AG09309 (cell line): ENCODE data around the gene COG4.
"Not testable (repeated sequence)": the region's sequence is repeated elsewhere in the genome, so short reads cannot be mapped to it uniquely, and the experiment has no call there.

Experiments
- DNase-seq: peaks from one replicate; pipeline ENCODE4 v3.0.0-alpha.2; 2010; ENCODE audit warnings: low read depth
- H3K4me3 ChIP-seq: 2 replicates; pipeline ENCODE4 v1.5.1; 2011; ENCODE audit warnings: mild to moderate bottlenecking, low read depth, low read length, moderate library complexity; ENCODE audit not compliant: control insufficient read depth
- TF ChIP-seq, protein P1 (sequence below): IDR thresholded peaks from 2 replicates; pipeline ENCODE4 v1.5.1; 2011; ENCODE audit warnings: mild to moderate bottlenecking, low read depth, low read length, inconsistent platforms; ENCODE audit not compliant: insufficient read depth, control insufficient read depth; ENCODE audit errors: missing control alignments

The COG4 gene

DNA sequence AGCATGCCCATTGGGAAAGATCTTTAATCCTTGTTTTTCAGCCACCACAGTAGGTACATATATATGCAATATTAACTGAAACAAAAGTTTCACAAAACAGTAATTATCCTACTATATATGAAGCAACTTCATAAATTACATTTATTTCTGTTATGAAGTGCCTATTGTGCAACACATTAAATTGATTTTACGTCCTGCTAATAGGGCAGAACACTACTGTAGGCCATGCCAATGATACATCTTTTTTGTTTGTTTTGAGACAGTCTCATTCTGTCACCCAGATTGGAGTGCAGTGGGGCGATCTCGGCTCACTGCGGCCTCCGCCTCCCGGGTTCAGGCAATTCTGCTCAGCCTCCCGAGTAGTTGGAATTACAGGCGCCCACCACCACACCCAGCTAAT lies 29.3 kb upstream of the COG4 start:
- no peak for DNase-seq
- no peak overlapping the region for H3K4me3 ChIP-seq
- TF ChIP-seq, protein P1, sequence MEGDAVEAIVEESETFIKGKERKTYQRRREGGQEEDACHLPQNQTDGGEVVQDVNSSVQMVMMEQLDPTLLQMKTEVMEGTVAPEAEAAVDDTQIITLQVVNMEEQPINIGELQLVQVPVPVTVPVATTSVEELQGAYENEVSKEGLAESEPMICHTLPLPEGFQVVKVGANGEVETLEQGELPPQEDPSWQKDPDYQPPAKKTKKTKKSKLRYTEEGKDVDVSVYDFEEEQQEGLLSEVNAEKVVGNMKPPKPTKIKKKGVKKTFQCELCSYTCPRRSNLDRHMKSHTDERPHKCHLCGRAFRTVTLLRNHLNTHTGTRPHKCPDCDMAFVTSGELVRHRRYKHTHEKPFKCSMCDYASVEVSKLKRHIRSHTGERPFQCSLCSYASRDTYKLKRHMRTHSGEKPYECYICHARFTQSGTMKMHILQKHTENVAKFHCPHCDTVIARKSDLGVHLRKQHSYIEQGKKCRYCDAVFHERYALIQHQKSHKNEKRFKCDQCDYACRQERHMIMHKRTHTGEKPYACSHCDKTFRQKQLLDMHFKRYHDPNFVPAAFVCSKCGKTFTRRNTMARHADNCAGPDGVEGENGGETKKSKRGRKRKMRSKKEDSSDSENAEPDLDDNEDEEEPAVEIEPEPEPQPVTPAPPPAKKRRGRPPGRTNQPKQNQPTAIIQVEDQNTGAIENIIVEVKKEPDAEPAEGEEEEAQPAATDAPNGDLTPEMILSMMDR = no peak

DNA sequence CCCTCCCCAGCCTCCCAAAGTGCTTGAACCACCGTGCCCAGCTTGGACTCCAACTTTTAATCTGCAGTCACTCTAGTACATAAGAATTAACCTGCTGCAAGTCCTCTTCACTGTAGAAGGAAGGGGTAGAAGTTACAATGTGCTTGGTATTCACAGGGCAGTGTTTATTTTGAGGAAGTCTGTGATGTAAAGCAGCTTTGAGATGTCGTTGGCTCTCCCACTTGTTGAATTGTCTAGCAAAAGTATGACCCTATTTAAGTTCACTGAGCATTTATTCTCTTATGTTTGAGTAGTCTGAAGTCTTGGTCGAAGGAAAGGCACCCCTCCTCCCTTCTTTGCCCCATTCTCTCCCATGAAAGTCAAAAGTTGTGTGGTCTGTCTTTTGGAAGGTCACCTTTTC lies 28.4 kb upstream of the COG4 start:
- DNase-seq = no peak
- TF ChIP-seq, protein P1 = no peak
- H3K4me3 ChIP-seq = no peak overlapping the region

DNA sequence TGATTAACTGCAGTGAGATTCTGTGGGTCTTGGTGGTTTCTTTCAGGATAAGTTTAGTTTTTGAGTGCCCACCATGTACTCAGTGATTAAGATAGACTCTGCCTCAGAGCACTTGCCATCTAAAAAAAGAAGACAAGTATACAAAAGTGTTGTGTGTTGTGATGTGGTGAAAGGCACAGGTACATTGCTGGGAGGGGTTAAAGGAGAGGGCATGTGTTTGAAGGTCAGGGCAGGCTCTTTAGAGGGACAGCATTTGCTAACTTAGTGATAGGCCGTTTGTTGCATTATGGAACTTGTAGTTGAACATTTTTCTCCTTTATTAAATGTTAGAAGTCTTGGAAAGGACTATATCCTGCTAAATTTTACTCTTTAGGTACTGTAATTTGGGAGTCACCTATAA lies 26.7 kb upstream of the COG4 start:
- no peak overlapping the region for H3K4me3 ChIP-seq
- DNase-seq = no peak
- TF ChIP-seq, protein P1 = no peak

DNA sequence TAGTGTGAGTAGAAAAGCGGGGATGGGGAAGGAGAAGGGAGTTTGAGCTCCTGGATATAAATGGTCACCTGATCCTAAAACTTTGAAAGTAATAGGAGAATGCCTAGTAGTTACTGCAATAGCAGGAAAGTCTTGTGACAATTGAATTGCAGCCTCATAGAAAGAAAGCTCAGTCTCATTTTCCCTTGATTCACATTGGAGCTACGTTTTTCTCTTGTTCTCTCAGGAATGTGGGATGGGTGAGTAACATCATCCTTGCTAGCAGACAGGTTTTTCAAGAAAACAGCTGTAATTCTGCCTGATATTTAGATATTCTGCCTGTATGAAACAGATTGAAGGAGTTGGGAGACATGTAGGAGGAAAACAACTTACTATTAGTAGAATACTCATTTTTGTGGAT lies 25.6 kb upstream of the COG4 start:
- TF ChIP-seq, protein P1 = no peak
- no peak overlapping the region for H3K4me3 ChIP-seq
- no peak for DNase-seq

DNA sequence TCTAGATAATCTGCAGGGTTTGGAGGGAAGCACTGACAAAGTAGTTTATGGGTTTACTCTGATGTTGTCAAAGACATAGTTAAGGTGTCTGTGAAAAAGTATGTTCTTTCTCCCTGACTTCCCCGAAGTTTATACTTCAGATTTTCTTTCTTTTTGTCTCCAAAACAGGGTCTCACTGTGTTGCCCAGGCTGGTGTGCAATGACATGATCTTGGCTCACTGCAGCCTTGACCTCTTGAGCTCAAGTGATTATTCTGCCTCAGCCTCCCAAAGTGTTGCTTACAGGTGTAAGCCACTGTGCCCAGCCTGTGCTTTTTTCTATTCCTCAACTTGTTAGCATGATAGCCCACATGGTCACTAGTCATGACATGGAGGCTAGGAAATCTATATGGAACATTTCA lies 21.2 kb upstream of the COG4 start:
- DNase-seq = no peak
- TF ChIP-seq, protein P1 = no peak
- no peak overlapping the region for H3K4me3 ChIP-seq

DNA sequence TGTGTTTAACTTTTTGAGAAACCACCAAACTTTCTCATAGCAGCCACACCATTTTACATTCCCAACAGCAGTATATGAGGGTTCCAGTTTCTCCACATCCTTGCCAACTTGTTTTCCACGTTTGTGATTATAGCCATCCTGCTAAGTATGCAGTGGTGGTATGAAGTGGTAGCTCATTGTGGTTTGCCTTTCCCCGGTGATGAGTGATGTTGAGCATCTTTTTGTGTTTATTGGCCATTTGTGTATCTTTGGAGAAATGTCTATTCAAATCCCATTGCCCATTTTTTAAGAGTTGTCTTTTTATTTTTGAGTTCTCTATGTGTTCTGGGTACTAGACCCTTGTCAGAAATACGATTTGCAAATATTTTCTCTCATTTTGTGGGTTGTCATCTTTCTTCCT lies 17.6 kb upstream of the COG4 start:
- DNase-seq = no peak
- TF ChIP-seq, protein P1 = no peak
- H3K4me3 ChIP-seq = no peak overlapping the region

DNA sequence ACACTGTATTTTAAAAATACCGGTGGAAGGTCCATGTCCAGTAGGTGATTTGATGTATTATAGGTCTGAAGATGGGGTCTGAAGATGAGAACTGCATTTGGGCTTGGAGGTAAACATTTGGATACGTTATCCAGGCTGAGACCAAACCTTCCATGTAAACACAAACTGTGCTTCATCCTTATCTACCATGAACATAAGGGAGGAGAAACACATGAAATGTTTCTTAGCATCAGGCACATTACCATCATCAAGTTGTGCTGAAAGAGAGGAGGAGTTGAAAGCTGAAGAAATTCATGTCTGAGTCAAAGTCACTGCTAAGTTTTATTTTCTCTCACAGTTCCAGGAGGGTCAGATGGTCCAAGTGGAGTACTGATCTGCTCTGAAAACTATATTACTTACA lies 11.6 kb upstream of the COG4 start:
- DNase-seq = no peak
- TF ChIP-seq, protein P1 = no peak

DNA sequence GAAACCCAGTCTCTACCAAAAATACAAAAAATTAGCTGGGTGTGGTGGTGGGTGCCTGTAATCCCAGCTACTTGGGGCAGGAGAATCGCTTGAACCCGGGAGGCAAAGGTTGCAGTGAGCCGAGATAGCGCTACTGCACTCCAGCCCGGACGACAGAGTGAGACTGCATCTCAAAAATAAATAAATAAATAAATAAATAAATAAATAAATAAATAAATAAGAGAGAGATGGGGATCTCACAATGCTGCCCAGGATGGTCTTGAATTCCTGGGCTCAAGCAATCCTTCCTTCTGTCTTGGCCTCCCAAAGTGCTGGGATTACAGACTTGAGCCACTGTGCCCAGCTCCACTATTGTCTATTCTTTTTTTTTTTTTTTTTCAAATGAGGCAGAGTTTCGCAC lies 6.6 kb upstream of the COG4 start:
- not testable (repeated sequence) for DNase-seq, H3K4me3 ChIP-seq

More for the DNA sequence above, 11.6 kb upstream of the COG4 start:
- no peak overlapping the region for H3K4me3 ChIP-seq
